AG08396 (cell line): ENCODE data around the gene PTPRE.

Source experiments
- DNase-seq: peaks from one replicate; pipeline ENCODE4 v3.0.0; 2012; ENCODE audit warnings: low spot score, mixed read lengths

PTPRE gene

GRCh38 chr10:128026615-128027300 lies 119.9 kb downstream of the PTPRE start:
- DNase-seq = no peak

GRCh38 chr10:128027306-128027705 lies 120.4 kb downstream of the PTPRE start:
- DNase-seq = no peak

- DNase-seq = no peak
Observed at GRCh38 chr10:128027822-128028507, 121.1 kb downstream of the PTPRE start.

- no peak for DNase-seq
Observed at GRCh38 chr10:128028508-128029289, 121.8 kb downstream of the PTPRE start.

GRCh38 chr10:128029290-128029651 lies 122.4 kb downstream of the PTPRE start:
- DNase-seq = no peak

- no peak for DNase-seq
Observed at GRCh38 chr10:128029731-128030369, 122.9 kb downstream of the PTPRE start.

GRCh38 chr10:128030498-128031072 lies 123.7 kb downstream of the PTPRE start:
- DNase-seq = no peak

- no peak for DNase-seq
Observed at GRCh38 chr10:128031216-128031615, 124.3 kb downstream of the PTPRE start.

GRCh38 chr10:128032466-128032865 lies 125.6 kb downstream of the PTPRE start:
- no peak for DNase-seq

- DNase-seq = peak; percentile 75
Observed at GRCh38 chr10:128035557-128035973, 128.7 kb downstream of the PTPRE start.

GRCh38 chr10:128036011-128036615 lies 129.2 kb downstream of the PTPRE start:
- no peak for DNase-seq

GRCh38 chr10:128036746-128037543 lies 130.0 kb downstream of the PTPRE start:
- DNase-seq = peak; percentile 64

- no peak for DNase-seq
Observed at GRCh38 chr10:128040096-128040495, 133.2 kb downstream of the PTPRE start.

GRCh38 chr10:128040681-128041080 lies 133.8 kb downstream of the PTPRE start:
- DNase-seq = no peak

- DNase-seq = no peak
Observed at GRCh38 chr10:128042131-128042610, 135.3 kb downstream of the PTPRE start.

- DNase-seq = no peak
Observed at GRCh38 chr10:128043259-128044045, 136.5 kb downstream of the PTPRE start.

GRCh38 chr10:128044186-128044585 lies 137.3 kb downstream of the PTPRE start:
- DNase-seq = no peak

GRCh38 chr10:128044961-128045832 lies 138.3 kb downstream of the PTPRE start:
- DNase-seq = no peak

GRCh38 chr10:128045833-128046120 lies 138.9 kb downstream of the PTPRE start:
- no peak for DNase-seq
